ENCODE measurements around the gene REV3L. TPM values are rescaled to one million over a fixed set of nuclear protein-coding genes. Genes with fewer than 3 reads are reported as not detected.

Gene REV3L
- total and polyA plus RNA-seq, 2 donors (not counting 1 experiment from before 2014, with no cell fraction given): 42.9 to 127 TPM

- H3K27me3 ChIP-seq (ENCODE audit: control insufficient read depth, insufficient read depth, low read length): no peaks in the 10 kb centered on the region
- peaks cover 9% of the 10 kb centered on the region for H3K79me2 ChIP-seq (ENCODE audit: control insufficient read depth, insufficient read depth, low read length)
- no peaks in the 10 kb centered on the region for H4K20me1 ChIP-seq (ENCODE audit: control insufficient read depth, extremely low read depth, insufficient read depth, low read length)
- no peak for TF ChIP-seq CTCF (conservative IDR thresholded peaks at IDR 0.05 in 1 of 2, IDR thresholded peaks at IDR 0.05 in 1 of 2; ENCODE audit: low read depth in 1 of 2, low read length in 2 of 2)
- no peak for TF ChIP-seq EZH2 (IDR thresholded peaks at IDR 0.05; ENCODE audit: low read length, missing control alignments)
- H3K4me2 ChIP-seq (ENCODE audit: extremely low read depth, insufficient read depth, low read length): no peak overlapping the region
- no peak overlapping the region for H3K9ac ChIP-seq (ENCODE audit: insufficient read depth, low read length)
- no peak overlapping the region for H3K4me3 ChIP-seq (replicated peaks in 1 of 4; ENCODE audit: control extremely low read depth in 1 of 4, insufficient read depth in 1 of 4, low read depth in 3 of 4, low read length in 4 of 4)
- H3K4me1 ChIP-seq (ENCODE audit: control insufficient read depth, extremely low read depth, insufficient read depth, low read length): no peaks in the 10 kb centered on the region
- H3K27ac ChIP-seq (ENCODE audit: insufficient read depth, low read length): no peak overlapping the region
- no peak overlapping the region for H2AFZ ChIP-seq (ENCODE audit: low read length)
- DNase-seq (ENCODE audit: low read depth in 2 of 2): no peak
- no peaks in the 10 kb centered on the region for H3K9me3 ChIP-seq (ENCODE audit: control insufficient read depth, insufficient read depth, low read depth, low read length)
- H3K36me3 ChIP-seq (ENCODE audit: control insufficient read depth, insufficient read depth, low read length): peaks cover 1% of the 10 kb centered on the region
Measured at GRCh38 chr6:111411978-111412566, 70.9 kb downstream of the REV3L start.

- no peaks in the 10 kb centered on the region for H3K4me1 ChIP-seq (ENCODE audit: control insufficient read depth, extremely low read depth, insufficient read depth, low read length)
- no peaks in the 10 kb centered on the region for H4K20me1 ChIP-seq (ENCODE audit: control insufficient read depth, extremely low read depth, insufficient read depth, low read length)
- H3K36me3 ChIP-seq (ENCODE audit: control insufficient read depth, insufficient read depth, low read length): peaks cover 1% of the 10 kb centered on the region
- H3K9ac ChIP-seq (ENCODE audit: insufficient read depth, low read length): no peak overlapping the region
- TF ChIP-seq CTCF (conservative IDR thresholded peaks at IDR 0.05 in 1 of 2, IDR thresholded peaks at IDR 0.05 in 1 of 2; ENCODE audit: low read depth in 1 of 2, low read length in 2 of 2): no peak
- no peak for TF ChIP-seq EZH2 (IDR thresholded peaks at IDR 0.05; ENCODE audit: low read length, missing control alignments)
- no peaks in the 10 kb centered on the region for H3K27me3 ChIP-seq (ENCODE audit: control insufficient read depth, insufficient read depth, low read length)
- H3K79me2 ChIP-seq (ENCODE audit: control insufficient read depth, insufficient read depth, low read length): peaks cover 3% of the 10 kb centered on the region
- no peak overlapping the region for H3K27ac ChIP-seq (ENCODE audit: insufficient read depth, low read length)
- H3K4me2 ChIP-seq (ENCODE audit: extremely low read depth, insufficient read depth, low read length): no peak overlapping the region
- H2AFZ ChIP-seq (ENCODE audit: low read length): no peak overlapping the region
- no peaks in the 10 kb centered on the region for H3K9me3 ChIP-seq (ENCODE audit: control insufficient read depth, insufficient read depth, low read depth, low read length)
- H3K4me3 ChIP-seq (replicated peaks in 1 of 4; ENCODE audit: control extremely low read depth in 1 of 4, insufficient read depth in 1 of 4, low read depth in 3 of 4, low read length in 4 of 4): no peak overlapping the region
- DNase-seq (ENCODE audit: low read depth in 2 of 2): no peak
Measured at GRCh38 chr6:111411046-111411445, 72.0 kb downstream of the REV3L start.

- no peak overlapping the region for H3K27ac ChIP-seq (ENCODE audit: insufficient read depth, low read length)
- H3K36me3 ChIP-seq (ENCODE audit: control insufficient read depth, insufficient read depth, low read length): no peaks in the 10 kb centered on the region
- no peak overlapping the region for H3K9ac ChIP-seq (ENCODE audit: insufficient read depth, low read length)
- no peaks in the 10 kb centered on the region for H4K20me1 ChIP-seq (ENCODE audit: control insufficient read depth, extremely low read depth, insufficient read depth, low read length)
- H3K27me3 ChIP-seq (ENCODE audit: control insufficient read depth, insufficient read depth, low read length): no peaks in the 10 kb centered on the region
- TF ChIP-seq CTCF (conservative IDR thresholded peaks at IDR 0.05 in 1 of 2, IDR thresholded peaks at IDR 0.05 in 1 of 2; ENCODE audit: low read depth in 1 of 2, low read length in 2 of 2) (no peak), EZH2 (IDR thresholded peaks at IDR 0.05; ENCODE audit: low read length, missing control alignments) (no peak)
- H2AFZ ChIP-seq (ENCODE audit: low read length): no peak overlapping the region
- H3K4me1 ChIP-seq (ENCODE audit: control insufficient read depth, extremely low read depth, insufficient read depth, low read length): no peaks in the 10 kb centered on the region
- H3K4me2 ChIP-seq (ENCODE audit: extremely low read depth, insufficient read depth, low read length): no peak overlapping the region
- peaks cover 2% of the 10 kb centered on the region for H3K79me2 ChIP-seq (ENCODE audit: control insufficient read depth, insufficient read depth, low read length)
- DNase-seq (ENCODE audit: low read depth in 2 of 2): no peak
- no peak overlapping the region for H3K4me3 ChIP-seq (replicated peaks in 1 of 4; ENCODE audit: control extremely low read depth in 1 of 4, insufficient read depth in 1 of 4, low read depth in 3 of 4, low read length in 4 of 4)
- H3K9me3 ChIP-seq (ENCODE audit: control insufficient read depth, insufficient read depth, low read depth, low read length): no peaks in the 10 kb centered on the region
Measured at GRCh38 chr6:111410371-111410770, 72.6 kb downstream of the REV3L start.

Measured in fibroblast of lung (primary cell).